Nephron (organoid): ENCODE measurements around the gene ZNF536.

Source experiments
- H3K27ac Mint-ChIP-seq, 3 experiments: 2 replicates each; pipeline ENCODE4 v1.8.0; 2020; ENCODE audit warnings: mixed read lengths in 3 of 3, mild to moderate bottlenecking in 2 of 3, moderate library complexity in 1 of 3
- H3K27me3 Mint-ChIP-seq: 2 replicates; pipeline ENCODE4 v1.8.0; 2021; ENCODE audit warnings: low read depth, mild to moderate bottlenecking, moderate library complexity, mixed read lengths
- H3K36me3 Mint-ChIP-seq: 2 replicates; pipeline ENCODE4 v1.8.0; 2020; ENCODE audit warnings: low read depth, mixed read lengths
- H3K4me1 Mint-ChIP-seq: 2 replicates; pipeline ENCODE4 v1.8.0; 2020; ENCODE audit warnings: mixed read lengths
- H3K4me3 Mint-ChIP-seq, 3 experiments: 2 replicates each; pipeline ENCODE4 v1.8.0; 2020; ENCODE audit warnings: mild to moderate bottlenecking in 3 of 3, mixed read lengths in 3 of 3, moderate library complexity in 2 of 3
- H3K9me3 Mint-ChIP-seq: 2 replicates; pipeline ENCODE4 v1.8.0; 2020; ENCODE audit warnings: mixed read lengths
- CTCF ChIP-seq, 3 experiments: fragments of 200-600 bp; sonication (generic); IDR thresholded peaks; one replicate each; pipeline ENCODE4 v1.5.0; 2021; ENCODE audit warnings: antibody characterized with exemption in 3 of 3; ENCODE audit not compliant: unreplicated experiment in 3 of 3

ZNF536 gene

GRCh38 chr19:30556230-30556711 lies 184.1 kb downstream of the ZNF536 start:
- Mint-ChIP-seq H3K27ac (no peak overlapping the region), H3K4me3 (no peak overlapping the region), H3K9me3 (no peaks in the 10 kb centered on the region), H3K4me1 (peaks cover 35% of the 10 kb centered on the region), H3K27me3 (peaks cover 38% of the 10 kb centered on the region), H3K36me3 (no peaks in the 10 kb centered on the region)
- TF ChIP-seq CTCF (IDR thresholded peaks at IDR 0.05; ENCODE audit: unreplicated experiment in 3 of 3), result no peak

GRCh38 chr19:30557212-30557611 lies 185.0 kb downstream of the ZNF536 start:
- H3K27me3 Mint-ChIP-seq, result peaks cover 41% of the 10 kb centered on the region
- H3K4me1 Mint-ChIP-seq, result peaks cover 29% of the 10 kb centered on the region
- no peak overlapping the region for H3K27ac Mint-ChIP-seq
- TF ChIP-seq CTCF (IDR thresholded peaks at IDR 0.05; ENCODE audit: unreplicated experiment in 3 of 3), result no peak
- H3K36me3 Mint-ChIP-seq, result no peaks in the 10 kb centered on the region
- no peaks in the 10 kb centered on the region for H3K9me3 Mint-ChIP-seq
- H3K4me3 Mint-ChIP-seq, result peak overlapping the region in 1 of 3 experiments; percentile 28

DNA sequence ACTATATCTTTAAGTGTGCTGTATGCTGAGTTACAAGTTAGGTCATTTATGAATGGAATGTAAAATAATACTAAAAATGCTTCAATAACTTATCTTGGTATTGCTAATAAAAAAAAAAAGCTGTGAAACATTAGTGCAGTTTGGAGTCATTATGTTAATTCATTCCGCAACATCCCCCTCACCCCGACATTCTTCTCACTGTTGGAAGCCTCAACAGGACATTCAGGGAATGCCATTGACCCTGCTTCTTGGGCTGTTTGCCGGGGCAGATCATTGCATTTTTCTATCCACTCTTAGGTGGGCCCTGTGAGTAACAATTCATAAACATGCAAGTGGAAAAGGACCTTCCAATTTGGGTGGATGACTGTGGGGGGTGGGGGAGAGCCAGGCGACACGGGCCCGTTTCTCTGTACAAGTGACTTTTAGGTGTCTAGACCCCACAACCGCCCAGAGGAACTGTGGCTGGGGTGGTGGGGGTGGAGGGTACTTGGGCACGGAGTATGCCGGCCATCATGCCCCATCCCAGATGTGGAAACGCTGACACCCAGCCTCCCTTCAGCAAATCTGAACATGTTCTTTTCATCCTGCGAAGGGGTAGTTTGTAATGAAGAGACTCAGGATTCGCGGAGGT lies 185.9 kb downstream of the ZNF536 start:
- no peak for TF ChIP-seq CTCF (IDR thresholded peaks at IDR 0.05; ENCODE audit: unreplicated experiment in 3 of 3)
- H3K4me3 Mint-ChIP-seq, result no peak overlapping the region
- peaks cover 29% of the 10 kb centered on the region for H3K4me1 Mint-ChIP-seq
- no peaks in the 10 kb centered on the region for H3K36me3 Mint-ChIP-seq
- H3K9me3 Mint-ChIP-seq, result no peaks in the 10 kb centered on the region
- peaks cover 38% of the 10 kb centered on the region for H3K27me3 Mint-ChIP-seq
- no peak overlapping the region for H3K27ac Mint-ChIP-seq

GRCh38 chr19:30558793-30559192 lies 186.6 kb downstream of the ZNF536 start:
- H3K27me3 Mint-ChIP-seq, result peaks cover 42% of the 10 kb centered on the region
- peaks cover 29% of the 10 kb centered on the region for H3K4me1 Mint-ChIP-seq
- H3K4me3 Mint-ChIP-seq, result no peak overlapping the region
- H3K27ac Mint-ChIP-seq, result no peak overlapping the region
- no peak for TF ChIP-seq CTCF (IDR thresholded peaks at IDR 0.05; ENCODE audit: unreplicated experiment in 3 of 3)
- H3K36me3 Mint-ChIP-seq, result no peaks in the 10 kb centered on the region
- no peaks in the 10 kb centered on the region for H3K9me3 Mint-ChIP-seq

- H3K4me1 Mint-ChIP-seq, result peaks cover 30% of the 10 kb centered on the region
- H3K27me3 Mint-ChIP-seq, result peaks cover 47% of the 10 kb centered on the region
- TF ChIP-seq CTCF (IDR thresholded peaks at IDR 0.05; ENCODE audit: unreplicated experiment in 3 of 3), result no peak
- no peaks in the 10 kb centered on the region for H3K36me3 Mint-ChIP-seq
- no peak overlapping the region for H3K27ac Mint-ChIP-seq
- no peaks in the 10 kb centered on the region for H3K9me3 Mint-ChIP-seq
- H3K4me3 Mint-ChIP-seq, result no peak overlapping the region
Measured at GRCh38 chr19:30559446-30559845, 187.3 kb downstream of the ZNF536 start.

GRCh38 chr19:30562981-30563380 lies 190.8 kb downstream of the ZNF536 start:
- peaks cover 24% of the 10 kb centered on the region for H3K4me1 Mint-ChIP-seq
- H3K9me3 Mint-ChIP-seq, result no peaks in the 10 kb centered on the region
- no peak overlapping the region for H3K27ac Mint-ChIP-seq
- no peak for TF ChIP-seq CTCF (IDR thresholded peaks at IDR 0.05; ENCODE audit: unreplicated experiment in 3 of 3)
- H3K4me3 Mint-ChIP-seq, result no peak overlapping the region
- H3K27me3 Mint-ChIP-seq, result peaks cover 46% of the 10 kb centered on the region
- H3K36me3 Mint-ChIP-seq, result no peaks in the 10 kb centered on the region
